Measurements from ENCODE around the gene YBX2.

Gene YBX2

DNA sequence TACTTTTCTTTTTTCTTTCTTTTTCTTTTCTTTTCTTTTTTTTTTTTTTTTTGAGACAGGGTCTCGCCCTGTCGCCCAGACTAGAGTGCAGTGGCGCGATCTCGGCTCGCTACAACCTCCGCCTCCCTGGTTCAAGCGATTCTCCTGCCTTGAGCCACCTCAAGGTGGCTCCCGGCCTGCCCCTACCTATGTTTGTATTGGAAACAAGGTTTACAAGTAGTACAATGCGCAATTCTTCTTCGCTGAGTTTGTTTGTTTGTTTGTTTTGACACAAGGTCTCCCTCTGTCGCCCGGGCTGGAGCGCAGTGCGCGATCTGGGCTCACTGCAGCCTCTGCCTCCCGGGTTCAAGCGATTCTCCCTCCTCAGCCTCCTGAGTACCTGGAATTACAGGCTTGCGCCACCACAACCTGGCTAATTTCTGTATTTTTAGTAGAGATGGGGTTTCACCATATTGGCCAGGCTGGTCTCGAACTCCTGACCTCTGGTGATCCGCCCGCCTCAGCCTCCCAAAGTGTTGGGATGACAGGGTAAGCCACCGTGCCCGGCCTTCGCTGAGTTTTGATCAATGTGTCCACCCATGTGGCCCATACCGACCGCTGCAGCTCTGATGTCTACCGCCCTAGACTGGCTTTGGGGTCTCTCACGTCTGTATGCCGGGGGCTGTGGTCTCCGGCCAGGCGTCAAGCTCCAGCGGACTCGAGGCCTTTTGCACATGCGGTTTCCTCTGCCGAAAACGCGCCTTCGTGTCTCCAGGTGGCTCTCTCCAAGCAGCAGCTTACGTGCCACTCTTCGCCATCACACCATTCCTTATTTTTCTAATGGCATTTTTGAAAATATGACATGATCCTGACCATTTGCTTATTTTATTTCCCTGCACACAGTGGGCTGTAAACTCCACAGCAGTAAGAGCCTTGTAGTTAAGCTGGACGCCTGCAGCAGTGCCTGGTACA lies 1.1 kb upstream of the YBX2 start:
- no peak for DNase-seq

DNA sequence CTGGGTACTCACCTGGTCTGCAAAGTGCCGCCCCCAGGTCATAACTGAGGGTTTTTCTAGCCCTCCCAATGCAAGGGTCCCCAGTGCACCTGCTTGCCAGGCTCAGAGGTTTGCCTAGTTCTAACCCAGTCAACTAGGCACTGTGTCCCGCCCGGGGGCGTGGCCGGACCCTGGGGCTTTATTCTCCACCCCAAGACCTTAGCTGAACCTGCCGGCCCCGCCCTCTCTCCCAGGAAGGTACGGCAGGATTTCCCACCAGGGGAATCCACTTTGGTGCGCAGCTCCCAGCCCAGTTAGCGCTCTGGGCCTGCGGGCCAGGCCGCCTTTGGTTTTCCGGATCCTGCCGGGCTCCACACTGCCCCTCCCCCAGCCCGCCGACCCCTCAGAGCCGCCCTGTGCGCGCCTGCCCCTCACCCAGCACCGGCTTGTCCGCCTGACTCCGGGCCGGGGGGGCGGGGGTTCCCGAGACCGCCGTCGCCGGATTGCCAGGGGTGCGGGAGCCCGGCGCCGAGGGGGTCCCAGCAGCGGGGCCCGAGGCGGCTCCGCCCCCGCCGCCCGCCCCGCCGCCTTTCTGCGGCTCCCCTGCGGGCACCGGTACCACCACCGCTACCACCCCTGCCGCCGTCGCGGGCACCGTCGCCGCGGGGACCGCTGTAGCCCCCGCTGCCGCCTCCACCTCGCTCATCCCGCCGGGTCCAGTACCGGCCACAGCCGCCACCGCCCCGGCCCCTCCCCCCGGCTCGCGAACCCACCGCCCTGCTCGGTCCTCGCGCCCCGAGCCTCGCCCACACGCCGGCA lies 424 bp downstream of the YBX2 start:
- no peak for DNase-seq

DNA sequence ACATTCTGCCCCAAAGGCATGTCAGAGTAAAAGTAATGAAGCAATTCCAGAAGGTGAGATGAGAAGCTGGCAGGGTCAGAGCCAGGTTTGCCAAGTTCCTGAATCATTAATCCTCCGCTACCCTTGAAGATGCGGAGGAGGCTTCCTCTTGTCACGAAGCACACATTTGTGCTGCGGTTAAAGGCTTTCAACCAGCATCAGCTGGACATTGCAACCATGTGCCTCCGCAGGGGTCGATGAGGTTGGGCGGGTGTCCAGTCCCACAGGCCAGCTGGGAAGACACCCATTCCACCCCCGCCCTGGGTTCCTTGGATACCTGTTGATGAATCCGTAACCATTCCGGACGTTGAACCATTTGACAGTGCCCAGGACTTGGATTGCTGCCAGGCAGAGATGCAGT lies 1.3 kb downstream of the YBX2 start:
- no peak for DNase-seq

DNA sequence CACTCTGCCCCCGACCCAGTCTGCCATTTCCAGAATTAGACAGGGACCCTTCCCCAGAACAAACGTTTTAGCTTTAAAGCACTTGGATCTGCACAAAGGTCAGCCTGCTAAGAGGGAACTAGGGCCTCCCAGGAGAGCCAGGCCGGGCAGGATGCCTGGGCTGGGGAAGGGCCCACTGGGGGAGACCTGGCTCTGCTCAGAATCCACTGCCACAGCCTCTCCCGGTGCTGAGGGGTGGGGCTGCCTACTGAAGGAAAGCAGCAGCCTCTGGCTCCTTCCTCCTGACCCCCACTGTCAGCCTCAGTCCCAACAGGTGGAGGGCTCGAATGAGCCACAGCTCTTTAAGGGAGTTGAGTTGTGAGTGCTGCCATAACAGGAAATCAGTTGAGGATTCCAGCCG lies 1.7 kb downstream of the YBX2 start:
- DNase-seq, result no peak

DNA sequence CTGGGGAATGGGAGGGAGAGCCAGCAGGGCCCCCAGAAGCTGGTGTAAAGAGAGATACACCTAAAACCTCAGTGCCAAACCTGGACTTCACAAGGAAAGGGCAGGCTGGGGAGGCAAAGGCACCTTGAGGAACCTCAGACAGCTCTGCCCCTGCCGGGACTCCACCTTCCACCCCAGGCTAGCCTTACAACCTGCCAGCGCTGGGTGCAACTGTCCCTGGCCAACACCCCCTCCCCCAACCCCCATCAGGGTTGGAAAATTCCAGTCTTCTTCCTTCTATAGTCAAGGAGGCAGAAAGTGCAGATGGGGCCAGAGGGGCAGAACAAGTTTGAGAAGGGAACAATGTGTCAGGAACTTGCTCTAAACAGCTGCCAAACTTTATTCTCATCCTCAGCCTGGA lies 2.2 kb downstream of the YBX2 start:
- DNase-seq, result no peak

DNA sequence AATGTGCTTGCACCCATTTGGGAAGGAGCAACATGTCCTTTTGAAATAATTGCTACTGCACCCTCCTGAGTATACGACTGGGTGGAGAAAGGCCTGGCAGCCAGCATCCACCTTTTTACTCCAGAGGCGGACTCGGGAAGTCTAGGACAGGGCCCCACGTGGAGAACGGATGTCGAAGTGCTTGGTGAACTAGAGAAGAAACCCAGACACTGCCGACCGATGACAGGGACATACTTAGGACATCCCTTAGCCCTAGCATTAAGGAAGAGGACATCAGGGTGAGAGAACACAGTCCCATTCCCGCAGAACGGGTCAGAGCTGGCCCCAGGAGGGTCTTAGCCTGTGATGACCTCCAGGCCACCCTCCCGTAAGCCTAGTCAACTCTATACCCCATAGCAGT lies 3.8 kb downstream of the YBX2 start:
- no peak for DNase-seq

DNA sequence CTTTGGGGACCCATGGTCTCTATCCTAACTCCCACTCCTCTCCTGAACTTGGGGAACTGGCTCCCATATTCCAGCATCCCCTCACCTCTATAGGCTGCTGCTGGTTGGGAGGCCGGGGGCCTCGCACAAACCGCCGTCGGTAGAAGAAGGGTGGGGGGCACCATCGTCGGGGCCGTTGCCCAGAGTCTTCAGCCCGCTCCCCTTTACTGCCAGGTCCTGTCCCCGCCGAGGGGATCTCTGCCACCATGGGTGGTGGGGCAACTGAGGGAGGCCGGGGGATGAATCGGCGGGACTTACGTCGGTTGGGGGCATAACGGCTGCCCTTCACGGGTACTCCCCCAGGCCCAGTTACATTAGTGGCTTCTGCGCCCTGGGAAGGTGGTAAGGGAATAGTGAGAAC lies 4.3 kb downstream of the YBX2 start:
- no peak for DNase-seq

DNA sequence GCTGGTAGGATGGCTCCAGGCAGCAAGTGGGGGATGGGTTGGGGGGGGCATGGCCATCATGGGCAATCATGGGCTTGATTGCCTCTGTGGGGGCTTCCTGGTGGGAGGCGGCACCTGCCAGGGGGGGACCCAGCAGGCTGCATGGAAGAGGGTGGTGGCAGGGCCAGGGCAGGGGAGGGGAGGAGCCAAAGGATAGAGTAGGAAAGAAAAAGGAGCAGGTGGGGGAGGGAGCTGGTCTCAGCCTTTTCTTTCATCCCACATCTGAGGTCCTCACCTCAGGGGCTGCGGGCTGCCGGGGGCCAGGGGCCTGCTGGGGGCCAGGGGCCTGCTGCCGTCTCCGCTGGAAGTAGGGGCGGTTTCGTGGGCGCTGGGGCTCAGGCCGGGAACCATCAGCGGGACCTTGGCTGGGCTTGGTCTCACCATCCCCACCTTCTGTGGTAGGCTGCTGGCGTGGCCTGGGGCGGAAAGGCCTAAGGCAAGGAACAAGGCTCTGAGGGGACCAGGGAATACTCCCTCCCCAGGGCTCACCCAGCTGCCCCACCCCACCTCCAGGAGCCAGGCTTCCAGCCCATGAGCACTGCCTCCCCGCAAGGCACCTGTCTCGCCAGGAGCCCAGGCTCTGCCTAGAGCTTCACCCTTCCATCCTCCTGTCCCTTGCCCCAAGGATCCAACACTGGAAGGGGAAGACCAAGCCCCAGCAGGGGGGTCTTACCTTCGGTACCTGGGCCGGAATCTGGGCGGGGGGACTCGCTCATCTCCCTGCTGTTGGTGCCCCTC lies 5.0 kb downstream of the YBX2 start:
- DNase-seq, result no peak

DNA sequence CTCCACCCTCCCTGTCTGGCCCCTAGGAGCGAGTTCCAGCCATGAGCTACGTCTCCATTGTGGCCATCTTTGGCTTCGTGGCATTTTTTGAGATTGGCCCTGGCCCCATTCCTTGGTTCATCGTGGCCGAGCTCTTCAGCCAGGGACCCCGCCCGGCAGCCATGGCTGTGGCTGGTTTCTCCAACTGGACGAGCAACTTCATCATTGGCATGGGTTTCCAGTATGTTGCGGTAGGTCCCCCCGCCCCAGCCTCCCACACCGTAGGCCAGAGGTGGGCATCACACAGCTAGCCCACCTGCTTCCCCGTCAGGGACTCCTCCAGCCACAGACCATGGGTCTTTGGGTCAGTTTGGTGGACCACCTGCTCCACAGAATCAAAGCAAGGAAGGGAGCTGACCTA lies 8.8 kb downstream of the YBX2 start:
- no peak for DNase-seq

DNA sequence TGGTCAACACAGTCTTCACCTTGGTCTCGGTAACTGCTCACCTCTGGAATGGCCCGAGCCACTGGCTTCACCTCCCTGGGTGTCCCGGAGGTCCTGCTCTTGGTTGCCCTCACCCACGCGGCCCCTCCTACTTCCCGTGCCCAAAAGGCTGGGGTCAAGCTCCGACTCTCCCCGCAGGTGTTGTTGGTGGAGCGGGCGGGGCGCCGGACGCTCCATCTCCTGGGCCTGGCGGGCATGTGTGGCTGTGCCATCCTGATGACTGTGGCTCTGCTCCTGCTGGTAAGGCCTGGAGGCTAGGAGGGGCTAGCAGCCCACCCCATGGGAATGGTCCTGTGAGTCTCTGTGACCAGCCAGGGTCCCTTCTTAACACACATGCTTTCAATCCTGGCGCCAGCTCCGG lies 9.5 kb downstream of the YBX2 start:
- no peak for DNase-seq

DNA sequence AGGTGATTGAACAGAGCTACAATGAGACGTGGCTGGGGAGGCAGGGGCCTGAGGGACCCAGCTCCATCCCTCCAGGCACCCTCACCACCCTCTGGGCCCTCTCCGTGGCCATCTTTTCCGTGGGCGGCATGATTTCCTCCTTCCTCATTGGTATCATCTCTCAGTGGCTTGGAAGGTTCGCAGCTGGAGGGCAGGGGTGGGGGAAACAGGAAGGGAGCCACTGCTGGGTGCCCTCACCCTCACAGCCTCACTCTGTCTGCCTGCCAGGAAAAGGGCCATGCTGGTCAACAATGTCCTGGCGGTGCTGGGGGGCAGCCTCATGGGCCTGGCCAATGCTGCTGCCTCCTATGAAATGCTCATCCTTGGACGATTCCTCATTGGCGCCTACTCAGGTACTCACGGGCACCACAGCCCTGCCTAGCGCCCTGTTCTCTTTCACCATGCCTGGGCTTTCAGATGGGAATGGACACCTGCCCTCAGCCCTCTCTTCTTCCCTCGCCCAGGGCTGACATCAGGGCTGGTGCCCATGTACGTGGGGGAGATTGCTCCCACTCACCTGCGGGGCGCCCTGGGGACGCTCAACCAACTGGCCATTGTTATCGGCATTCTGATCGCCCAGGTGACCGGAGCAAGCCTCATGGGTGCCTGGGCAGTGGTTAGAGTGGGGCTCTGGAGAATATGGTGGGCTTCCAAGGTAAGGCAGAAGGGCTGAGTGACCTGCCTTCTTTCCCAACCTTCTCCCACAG lies 10.8 kb downstream of the YBX2 start:
- DNase-seq, result no peak

DNA sequence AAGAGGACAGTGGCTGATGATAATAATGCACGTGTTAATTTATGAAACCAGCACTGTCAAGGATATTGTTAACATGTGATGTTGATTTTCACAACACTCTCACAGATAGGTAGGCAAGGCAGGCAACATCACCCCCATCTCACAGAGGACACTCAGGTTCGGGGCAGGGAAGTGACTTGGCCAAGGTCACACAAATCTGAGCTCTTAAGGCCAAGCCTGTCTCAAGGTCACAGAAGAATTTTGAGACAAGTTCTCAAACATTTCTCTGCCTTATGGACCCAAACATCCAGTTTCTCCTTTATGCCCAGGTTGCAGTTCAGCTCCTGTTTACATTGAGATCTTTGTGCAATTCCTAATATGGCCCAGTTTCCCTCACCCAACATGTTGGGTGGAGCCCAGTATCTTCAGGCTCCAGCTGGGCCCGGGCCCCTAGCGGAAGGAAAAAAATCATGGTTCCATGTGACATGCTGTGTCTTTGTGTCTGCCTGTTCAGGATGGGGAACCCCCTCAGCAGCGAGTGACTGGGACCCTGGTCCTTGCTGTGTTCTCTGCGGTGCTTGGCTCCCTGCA lies 11.6 kb downstream of the YBX2 start:
- no peak for DNase-seq

DNA sequence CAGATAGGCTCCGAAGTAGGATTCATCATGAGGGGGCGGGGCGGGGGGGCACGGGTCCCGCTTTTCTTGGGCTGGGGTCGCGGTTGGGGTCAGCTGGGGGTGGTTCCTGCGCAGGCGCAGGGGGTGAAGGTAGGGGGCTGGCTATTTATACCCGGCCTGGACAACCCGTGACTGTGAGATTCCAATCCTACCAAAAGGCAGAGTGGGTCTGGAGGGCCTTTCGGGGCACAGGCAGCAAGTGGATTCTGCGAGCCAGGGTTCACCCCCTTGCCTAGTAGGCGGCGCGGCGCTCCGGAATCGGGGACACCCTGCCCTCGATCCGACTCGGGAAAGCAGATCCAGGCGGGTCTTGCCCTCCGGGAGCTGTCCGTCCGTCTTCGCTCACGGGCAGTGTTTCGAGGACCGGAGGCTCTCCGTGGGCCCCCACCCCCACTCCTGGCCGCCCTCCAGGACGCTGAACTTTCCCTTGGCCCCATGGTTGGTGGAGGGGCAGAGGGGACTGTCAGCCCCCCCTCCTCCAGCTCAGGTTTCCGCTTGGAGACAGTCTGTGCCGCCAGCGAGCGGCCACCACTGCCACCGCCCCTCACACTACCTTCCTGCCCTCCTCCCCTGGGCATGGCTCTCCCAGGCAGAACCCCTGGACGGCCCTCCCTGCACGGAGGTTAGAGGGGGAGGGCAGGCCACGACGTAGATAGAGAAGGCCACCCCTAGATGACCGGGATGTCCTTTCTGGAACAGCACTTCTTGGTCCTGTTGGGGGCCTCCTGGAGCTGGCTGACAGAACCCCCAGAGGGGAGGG lies 12.3 kb downstream of the YBX2 start:
- DNase-seq, result no peak

DNA sequence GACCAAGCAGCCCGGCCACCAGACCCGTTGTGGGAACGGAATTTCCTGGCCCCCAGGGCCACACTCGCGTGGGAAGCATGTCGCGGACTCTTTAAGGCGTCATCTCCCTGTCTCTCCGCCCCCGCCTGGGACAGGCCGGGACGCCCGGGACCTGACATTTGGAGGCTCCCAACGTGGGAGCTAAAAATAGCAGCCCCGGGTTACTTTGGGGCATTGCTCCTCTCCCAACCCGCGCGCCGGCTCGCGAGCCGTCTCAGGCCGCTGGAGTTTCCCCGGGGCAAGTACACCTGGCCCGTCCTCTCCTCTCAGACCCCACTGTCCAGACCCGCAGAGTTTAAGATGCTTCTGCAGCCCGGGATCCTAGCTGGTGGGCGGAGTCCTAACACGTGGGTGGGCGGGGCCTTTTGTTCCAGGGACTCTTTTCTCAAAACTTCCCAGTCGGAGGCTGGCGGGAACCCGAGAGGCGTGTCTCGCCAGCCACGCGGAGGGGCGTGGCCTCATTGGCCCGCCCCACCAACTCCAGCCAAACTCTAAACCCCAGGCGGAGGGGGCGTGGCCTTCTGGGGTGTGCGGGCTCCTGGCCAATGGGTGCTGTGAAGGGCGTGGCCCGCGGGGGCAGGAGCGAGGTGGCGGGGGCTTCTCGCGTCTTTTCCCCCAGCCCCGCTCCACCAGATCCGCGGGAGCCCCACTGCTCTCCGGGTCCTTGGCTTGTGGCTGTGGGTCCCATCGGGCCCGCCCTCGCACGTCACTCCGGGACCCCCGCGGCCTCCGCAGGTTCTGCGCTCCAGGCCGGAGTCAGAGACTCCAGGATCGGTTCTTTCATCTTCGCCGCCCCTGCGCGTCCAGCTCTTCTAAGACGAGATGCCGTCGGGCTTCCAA lies 13.1 kb downstream of the YBX2 start, which contains the start of gene SLC2A4:
Gene SLC2A4 (plus strand): TSS at position 645 of the 879 bp plus-strand sequence. CDS start 217 bp downstream, at position 862.
- DNase-seq, result peak; percentile 86 to 87

DNA sequence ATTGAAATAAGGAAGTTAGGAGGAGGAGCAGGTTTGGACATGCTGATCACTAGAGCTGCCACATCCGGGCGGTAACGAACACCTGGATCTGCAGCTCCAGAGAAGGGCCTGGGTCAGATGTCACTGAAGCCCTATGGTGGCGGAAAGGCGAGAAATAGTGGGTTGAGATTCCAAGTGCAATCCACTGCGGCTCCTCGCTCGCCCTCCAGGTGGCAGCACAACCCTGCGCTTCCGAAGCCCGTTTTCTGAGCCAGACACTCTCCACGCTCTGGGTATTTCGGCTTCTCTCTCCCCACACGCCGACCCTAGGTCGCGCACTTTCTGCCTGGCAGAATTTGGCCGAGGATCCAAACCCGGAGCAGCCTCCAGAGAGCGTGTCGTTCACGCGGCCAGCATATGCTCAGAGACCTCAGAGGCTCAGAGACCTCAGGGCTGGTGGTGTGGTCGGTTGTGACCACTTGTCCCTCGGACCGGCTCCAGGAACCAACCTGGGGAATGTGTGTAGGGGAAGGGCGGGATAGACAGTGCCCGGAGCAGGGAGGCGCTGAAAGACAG lies 13.8 kb downstream of the YBX2 start:
- peak; percentile 61 to 81 for DNase-seq

DNA sequence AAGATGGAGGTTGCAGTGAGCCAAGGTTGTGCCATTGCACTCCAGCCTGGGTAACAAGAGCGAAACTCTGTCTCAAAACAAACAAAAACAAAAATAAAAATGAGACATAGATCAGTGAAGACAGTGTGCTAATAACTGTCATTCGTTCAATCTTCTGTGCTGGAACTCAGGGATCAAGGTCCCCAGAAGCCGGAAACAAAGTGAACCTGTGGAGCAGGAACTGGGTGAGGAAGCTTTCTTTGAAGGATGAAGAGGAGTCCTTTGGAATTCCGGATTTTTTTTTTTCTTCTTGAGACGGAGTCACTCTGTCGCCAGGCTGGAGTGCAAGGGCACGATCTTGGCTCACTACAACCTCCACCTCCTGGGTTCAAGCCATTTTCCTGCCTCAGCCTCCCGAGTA lies 15.0 kb downstream of the YBX2 start:
- no peak for DNase-seq

DNA sequence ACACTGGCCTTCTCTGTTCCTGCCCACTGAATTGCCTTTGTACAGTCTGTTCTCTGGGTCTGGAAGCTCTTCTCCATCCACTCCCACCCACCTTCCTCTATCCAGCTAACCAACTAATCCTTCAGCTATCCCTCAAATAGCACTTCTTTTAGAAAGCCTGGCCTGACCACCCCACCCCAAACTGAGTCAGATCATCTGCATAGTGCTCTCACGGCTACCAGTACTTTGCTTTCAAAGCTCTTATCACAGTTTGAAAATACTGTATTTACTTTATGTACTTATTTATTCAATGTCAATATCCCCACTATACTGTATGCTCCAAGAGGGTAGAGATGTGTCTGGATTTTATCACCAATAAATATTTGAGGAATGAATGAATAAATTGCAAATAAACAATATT lies 27.7 kb downstream of the YBX2 start:
- no peak for DNase-seq

DNA sequence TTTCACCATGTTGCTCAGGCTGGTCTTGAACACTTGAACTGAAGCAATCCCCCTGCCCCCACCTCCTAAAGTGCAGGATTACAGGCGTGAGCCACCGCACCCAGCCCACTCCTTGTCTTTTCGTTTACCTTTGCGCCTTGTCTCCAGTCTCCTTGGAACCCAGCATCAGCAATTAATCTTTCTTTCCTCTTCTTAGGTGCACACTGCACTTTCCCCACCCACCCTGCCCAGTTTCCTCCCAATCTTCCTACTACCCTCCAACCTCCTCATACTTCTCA lies 30.7 kb downstream of the YBX2 start:
- no peak for DNase-seq

DNA sequence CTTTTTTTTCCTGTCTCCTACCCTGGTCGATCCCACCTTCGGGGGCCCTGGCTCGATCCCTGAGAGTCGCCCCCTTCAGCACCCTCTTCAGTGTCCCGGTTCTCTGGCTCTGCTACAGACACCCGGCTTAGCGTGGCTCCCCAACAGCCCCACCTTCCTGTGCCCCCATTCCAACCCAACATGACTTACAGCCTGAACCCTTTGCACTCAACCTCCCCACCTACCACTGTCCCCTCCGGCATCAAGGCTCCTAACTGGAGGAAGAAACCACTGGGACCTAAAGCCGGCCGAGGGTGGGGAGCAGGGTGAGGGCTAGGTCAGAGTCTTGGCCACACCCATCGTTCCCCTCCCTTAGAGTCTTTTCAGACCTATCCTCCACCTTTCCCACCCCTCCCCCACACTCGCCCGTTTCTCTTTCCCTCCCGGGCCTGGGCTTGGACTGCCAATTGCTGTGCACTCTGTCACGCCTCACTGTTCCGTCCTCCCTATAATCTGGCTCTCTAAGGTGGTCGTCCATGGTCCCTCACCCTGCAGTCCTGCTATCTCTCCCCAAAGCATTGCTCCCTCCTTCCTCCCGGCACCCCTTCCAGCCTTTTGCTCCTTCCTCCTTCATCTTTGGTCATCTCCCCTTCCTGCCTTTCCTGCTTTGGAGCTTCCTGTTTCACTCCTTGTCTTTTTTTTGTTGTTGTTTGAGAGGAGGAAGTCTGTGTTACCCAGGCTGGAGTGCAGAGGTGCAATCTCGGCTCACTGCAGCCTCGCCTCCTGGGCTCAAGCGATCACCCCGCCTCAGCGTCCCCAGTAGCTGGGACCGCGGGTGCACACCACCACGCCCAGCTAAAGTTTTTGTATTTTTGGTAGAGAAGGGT lies 31.3 kb downstream of the YBX2 start:
- DNase-seq, result no peak

Data from SW 1271 (cell line).